GM12878 (cell line): ENCODE results near the gene COL4A3. TPM values are rescaled to one million over a fixed set of nuclear protein-coding genes. Genes with fewer than 3 reads are reported as not detected.

Experiments used
- BCL11A ChIP-seq: IDR thresholded peaks from 2 replicates; pipeline ENCODE4 v1.6.1; 2011; ENCODE audit warnings: low read depth, low read length
- BCL3 ChIP-seq: IDR thresholded peaks from 2 replicates; pipeline ENCODE4 v1.6.1; 2011; ENCODE audit warnings: borderline replicate concordance, low read depth, mild to moderate bottlenecking, moderate library complexity, low read length; ENCODE audit not compliant: insufficient read depth, poor library complexity, severe bottlenecking
- CBX5 ChIP-seq: sonication (generic); IDR thresholded peaks from 2 replicates; pipeline ENCODE4 v1.6.1; 2016; ENCODE audit warnings: low read depth, moderate library complexity, mild to moderate bottlenecking, inconsistent platforms
- CHD2 ChIP-seq: IDR thresholded peaks from 2 replicates; pipeline ENCODE4 v1.6.1; 2011; ENCODE audit warnings: low read depth, low read length, improper control_type of control experiment, borderline replicate concordance
- DPF2 ChIP-seq: fragments of 450-650 bp; IDR thresholded peaks from 2 replicates; pipeline ENCODE4 v1.6.1; 2017; ENCODE audit warnings: mild to moderate bottlenecking
- EGR1 ChIP-seq, 2 experiments: IDR thresholded peaks; 1 replicate in 1 of 2; 2 replicates in 1 of 2; pipeline ENCODE4 v1.6.1; 2011 to 2012; ENCODE audit warnings: low read depth in 2 of 2, low read length in 2 of 2, borderline replicate concordance in 1 of 2, mild to moderate bottlenecking in 1 of 2, moderate library complexity in 1 of 2
- ETV6 ChIP-seq, 2 experiments: fragments of 450-650 bp in 1 of 2; IDR thresholded peaks in 1 of 2; conservative IDR thresholded peaks in 1 of 2; 2 replicates each; pipeline ENCODE4 v1.6.1; 2014; ENCODE audit warnings: antibody characterized with exemption in 1 of 2, borderline replicate concordance in 1 of 2, low read depth in 1 of 2, mild to moderate bottlenecking in 1 of 2, moderate library complexity in 1 of 2
- EZH2 ChIP-seq: IDR thresholded peaks from 2 replicates; pipeline ENCODE4 v1.6.1; 2012; ENCODE audit warnings: low read depth, mild to moderate bottlenecking, control low read depth, inconsistent platforms, low read length, borderline replicate concordance; ENCODE audit not compliant: control insufficient read depth
- HDAC6 ChIP-seq: fragments of 200-600 bp; sonication (generic); IDR thresholded peaks from one replicate; pipeline ENCODE4 v1.8.0; 2017; ENCODE audit warnings: antibody characterized with exemption; ENCODE audit not compliant: unreplicated experiment
- HSF1 ChIP-seq: fragments of 150-350 bp; IDR thresholded peaks from 2 replicates; pipeline ENCODE4 v1.6.1; 2014; ENCODE audit warnings: mild to moderate bottlenecking, low read depth, low read length
- KAT2A ChIP-seq: conservative IDR thresholded peaks from 2 replicates; pipeline ENCODE4 v1.6.1; 2011; ENCODE audit warnings: low read depth, low read length; ENCODE audit not compliant: control insufficient read depth
- MEF2A ChIP-seq: IDR thresholded peaks from 2 replicates; pipeline ENCODE4 v1.6.1; 2011; ENCODE audit warnings: low read depth, mild to moderate bottlenecking, low read length, moderate library complexity; ENCODE audit not compliant: insufficient read depth
- NR2C1 ChIP-seq: fragments of 450-650 bp; IDR thresholded peaks from 2 replicates; pipeline ENCODE4 v1.6.1; 2017; ENCODE audit warnings: antibody characterized with exemption, mild to moderate bottlenecking, moderate library complexity
- POLR2A ChIP-seq: IDR thresholded peaks from 2 replicates; pipeline ENCODE4 v1.6.1; 2011; ENCODE audit warnings: low read depth, mild to moderate bottlenecking, low read length
- RAD21 ChIP-seq: IDR thresholded peaks from 2 replicates; pipeline ENCODE4 v1.6.1; 2011; ENCODE audit warnings: mild to moderate bottlenecking, low read depth, low read length, moderate library complexity; ENCODE audit not compliant: insufficient read depth
- RAD51 ChIP-seq: fragments of 450-650 bp; IDR thresholded peaks from 2 replicates; pipeline ENCODE4 v1.6.1; 2016; ENCODE audit warnings: moderate library complexity, mild to moderate bottlenecking, inconsistent platforms
- RELB ChIP-seq: fragments of 450-650 bp; IDR thresholded peaks from 2 replicates; pipeline ENCODE4 v1.6.1; 2017; ENCODE audit warnings: low read depth, mild to moderate bottlenecking, moderate library complexity
- SKIL ChIP-seq: fragments of 450-650 bp; IDR thresholded peaks from 2 replicates; pipeline ENCODE4 v1.6.1; 2017; ENCODE audit warnings: mild to moderate bottlenecking, low read depth, inconsistent platforms; ENCODE audit not compliant: poor library complexity, severe bottlenecking
- SMARCA5 ChIP-seq: fragments of 450-650 bp; IDR thresholded peaks from 2 replicates; pipeline ENCODE4 v1.6.1; 2017; ENCODE audit warnings: mild to moderate bottlenecking
- SREBF1 ChIP-seq: IDR thresholded peaks from 2 replicates; pipeline ENCODE4 v1.6.1; 2012; ENCODE audit warnings: mild to moderate bottlenecking, low read length
- SREBF2 ChIP-seq: IDR thresholded peaks from 2 replicates; pipeline ENCODE4 v1.6.1; 2012; ENCODE audit warnings: mild to moderate bottlenecking, low read length
- ZNF207 ChIP-seq: fragments of 450-650 bp; IDR thresholded peaks from 2 replicates; pipeline ENCODE4 v1.6.1; 2014; ENCODE audit warnings: antibody characterized with exemption, mild to moderate bottlenecking, borderline replicate concordance
- ZZZ3 ChIP-seq: IDR thresholded peaks from 2 replicates; pipeline ENCODE4 v1.6.1; 2011; ENCODE audit warnings: low read depth; ENCODE audit not compliant: control insufficient read depth, insufficient read length
- polyA plus RNA-seq, 11 experiments: library from polyadenylated mRNA; depleted of rRNA in 4 of 11; unstranded in 6 of 11; stranded (reverse) in 5 of 11; fragments of >200 nt; fragmentation: Nextera tagmentation in 4 of 11; fragmentation: Illumina TruSeq in 1 of 11; extraction: Ambion mirVana in 4 of 11; extraction: Trizol in 1 of 11; gene quantifications; 1 replicate in 1 of 11; 2 replicates in 10 of 11; pipeline versions ENCODE4 v1.2.1 to v1.2.3, GENCODE V29; 2011 to 2016; ENCODE audit warnings: inconsistent platforms in 2 of 11, missing spikeins in 2 of 11, low read depth in 1 of 11
- total RNA-seq, 4 experiments: library from RNA; depleted of rRNA in 3 of 4; stranded (reverse); fragments of >200 nt in 3 of 4; fragmentation: Illumina TruSeq in 1 of 4; extraction: Trizol in 1 of 4; gene quantifications; 2 replicates each; pipeline versions ENCODE4 v1.2.1 to v1.2.3, GENCODE V29; 2013 to 2021

COL4A3 gene
- total and polyA plus RNA-seq, 10 of the 15 experiments (the other 5 are each of a cell fraction or from before 2014, with no cell fraction given): 0.34 to 10.5 (median 3.8) TPM

- TF ChIP-seq RAD51 (peak; percentile 96), RAD21 (peak; percentile 55), ZNF207 (peak; percentile 64; the same call in 1 of the 2 replicates), SKIL (peak; percentile 70), EGR1 (IDR thresholded peaks at IDR 0.05; ENCODE audit: borderline replicate concordance in 1 of 2, low read depth in 2 of 2, low read length in 2 of 2) (peak in 1 of 2 experiments; percentile 92; a peak in 2 of 3 replicates), NR2C1 (peak; percentile 77), POLR2A (peak; percentile 92), KAT2A (no peak), ZZZ3 (no peak), DPF2 (peak; percentile 84; the same call in 1 of the 2 replicates), ETV6 (conservative IDR thresholded peaks at IDR 0.05 in 1 of 2, IDR thresholded peaks at IDR 0.05 in 1 of 2; ENCODE audit: borderline replicate concordance in 1 of 2, low read depth in 1 of 2) (peak in 1 of 2 experiments; percentile 56; a peak in 1 of 4 replicates), BCL11A (peak; percentile 37; the same call in 1 of the 2 replicates), EZH2 (no peak), MEF2A (0 out of 2 replicates have a peak, but pooled peaks have one; percentile 58), SREBF2 (no peak), HDAC6 (no peak), SMARCA5 (0 out of 2 replicates have a peak, but pooled peaks have one; percentile 54), HSF1 (no peak), SREBF1 (no peak), CHD2 (peak; percentile 43; the same call in 1 of the 2 replicates), BCL3 (no peak), CBX5 (peak; percentile 86), RELB (peak; percentile 66; the same call in 1 of the 2 replicates)
These were observed 160.8 kb downstream of the COL4A3 start, which contains the start of gene MFF (continued) for GRCh38 chr2:227324995-227325838.
